RCC 7860 (cell line): ENCODE results near the gene GMDS.

Source experiments
- DNase-seq: peaks from one replicate; pipeline ENCODE4 v3.0.0-alpha.2; 2015; ENCODE audit warnings: low spot score
- FAIRE-seq: peaks from 2 replicates; lab custom pipeline; 2012; peaks lifted over from hg19 to GRCh38; lab: Jason Lieb, UNC

GMDS gene

GRCh38 chr6:1873781-1874180, 371.6 kb downstream of the GMDS start:
- DNase-seq (no peak), FAIRE-seq (no peak)

GRCh38 chr6:1872649-1873131, 372.7 kb downstream of the GMDS start:
- DNase-seq: no peak
- FAIRE-seq: no peak

GRCh38 chr6:1871724-1872315, 373.6 kb downstream of the GMDS start:
- no peak for FAIRE-seq
- DNase-seq: no peak

GRCh38 chr6:1870932-1871331, 374.5 kb downstream of the GMDS start:
- no peak for DNase-seq
- FAIRE-seq: no peak

- no peak for DNase-seq
- no peak for FAIRE-seq
These were observed 375.2 kb downstream of the GMDS start for GRCh38 chr6:1870251-1870650.

- DNase-seq (no peak), FAIRE-seq (no peak)
These were observed 375.6 kb downstream of the GMDS start for GRCh38 chr6:1869769-1870168.

GRCh38 chr6:1869308-1869707, 376.1 kb downstream of the GMDS start:
- DNase-seq (no peak), FAIRE-seq (no peak)

GRCh38 chr6:1868561-1869261, 376.7 kb downstream of the GMDS start:
- DNase-seq: no peak
- no peak for FAIRE-seq

GRCh38 chr6:1867197-1867596, 378.2 kb downstream of the GMDS start:
- no peak for FAIRE-seq
- no peak for DNase-seq

GRCh38 chr6:1865585-1865984, 379.8 kb downstream of the GMDS start:
- FAIRE-seq (no peak), DNase-seq (no peak)

- FAIRE-seq (no peak), DNase-seq (no peak)
These were observed 380.9 kb downstream of the GMDS start for GRCh38 chr6:1864496-1864895.

- no peak for FAIRE-seq
- no peak for DNase-seq
These were observed 383.0 kb downstream of the GMDS start for GRCh38 chr6:1862411-1862810.

GRCh38 chr6:1860756-1861348, 384.6 kb downstream of the GMDS start:
- FAIRE-seq (no peak), DNase-seq (no peak)

- FAIRE-seq: no peak
- DNase-seq: no peak
These were observed 386.5 kb downstream of the GMDS start for GRCh38 chr6:1858859-1859258.

GRCh38 chr6:1858196-1858595, 387.2 kb downstream of the GMDS start:
- no peak for DNase-seq
- FAIRE-seq: no peak

- FAIRE-seq: no peak
- DNase-seq: no peak
These were observed 389.0 kb downstream of the GMDS start for GRCh38 chr6:1856381-1856780.

GRCh38 chr6:1855890-1856289, 389.5 kb downstream of the GMDS start:
- no peak for DNase-seq
- no peak for FAIRE-seq

- FAIRE-seq (no peak), DNase-seq (no peak)
These were observed 391.1 kb downstream of the GMDS start for GRCh38 chr6:1854296-1854695.

- DNase-seq (no peak), FAIRE-seq (no peak)
These were observed 391.6 kb downstream of the GMDS start for GRCh38 chr6:1853761-1854160.

GRCh38 chr6:1851681-1852456, 393.5 kb downstream of the GMDS start:
- DNase-seq (no peak), FAIRE-seq (no peak)

GRCh38 chr6:1850840-1851157, 394.6 kb downstream of the GMDS start:
- FAIRE-seq (no peak), DNase-seq (no peak)
